Pulmonary artery endothelial cell (primary cell): Measurements from ENCODE around the gene PAK5. TPM values are rescaled to one million over a fixed set of nuclear protein-coding genes. Genes with fewer than 3 reads are reported as not detected.
"Not testable (repeated sequence)": the region's sequence is repeated elsewhere in the genome, so short reads cannot be mapped to it uniquely, and the experiment has no call there.

Experiments
- DNase-seq: peaks from one replicate; pipeline ENCODE4 v3.0.0-alpha.2; 2011; ENCODE audit warnings: low read depth, low spot score
- total RNA-seq: library from RNA; depleted of rRNA; stranded (reverse); fragments of >200 nt; gene quantifications from 2 replicates; pipeline ENCODE4 v1.2.3, GENCODE V29; 2014

Gene PAK5
- total RNA-seq, 1 donor from 2014 or later, result not detected

DNA sequence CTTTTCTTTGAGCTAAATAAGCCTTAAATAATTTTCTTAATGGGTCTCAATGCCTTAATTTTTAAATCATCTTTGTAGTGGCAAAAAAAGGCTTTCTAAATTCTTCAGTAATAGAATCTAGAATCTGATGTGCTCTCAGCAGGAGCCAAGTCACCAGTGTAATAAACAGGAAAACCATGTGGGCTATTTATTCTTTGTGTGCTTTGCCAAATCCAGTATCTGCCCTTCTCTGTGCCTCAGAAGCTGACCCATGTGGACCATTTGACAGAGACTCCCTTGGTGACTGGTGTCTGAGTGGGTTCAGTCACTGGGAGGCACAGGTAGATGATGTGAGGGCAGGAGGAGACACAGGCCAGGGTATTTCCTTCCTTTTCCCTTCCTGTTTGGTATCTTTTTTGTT, 152.9 kb downstream of the PAK5 start:
- no peak for DNase-seq

DNA sequence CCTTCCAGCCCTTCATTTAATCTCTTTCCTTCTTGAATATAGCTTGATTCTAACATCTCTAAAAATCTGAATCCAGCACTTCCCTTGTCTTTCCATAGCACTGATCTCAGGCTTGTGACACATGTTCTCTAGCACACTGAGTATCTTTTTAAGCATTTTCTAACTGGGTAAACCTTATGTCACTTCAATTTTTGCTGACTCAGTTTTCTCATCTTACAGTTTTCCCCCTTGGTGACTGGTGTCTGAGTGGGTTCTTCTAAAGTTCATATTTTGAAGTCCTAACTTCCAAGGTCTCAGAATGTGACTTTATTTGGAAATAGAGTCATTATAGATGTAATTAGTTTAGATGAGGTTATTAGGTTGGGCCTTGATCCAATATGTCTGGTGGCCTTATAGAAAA, 153.9 kb downstream of the PAK5 start:
- DNase-seq, result no peak

DNA sequence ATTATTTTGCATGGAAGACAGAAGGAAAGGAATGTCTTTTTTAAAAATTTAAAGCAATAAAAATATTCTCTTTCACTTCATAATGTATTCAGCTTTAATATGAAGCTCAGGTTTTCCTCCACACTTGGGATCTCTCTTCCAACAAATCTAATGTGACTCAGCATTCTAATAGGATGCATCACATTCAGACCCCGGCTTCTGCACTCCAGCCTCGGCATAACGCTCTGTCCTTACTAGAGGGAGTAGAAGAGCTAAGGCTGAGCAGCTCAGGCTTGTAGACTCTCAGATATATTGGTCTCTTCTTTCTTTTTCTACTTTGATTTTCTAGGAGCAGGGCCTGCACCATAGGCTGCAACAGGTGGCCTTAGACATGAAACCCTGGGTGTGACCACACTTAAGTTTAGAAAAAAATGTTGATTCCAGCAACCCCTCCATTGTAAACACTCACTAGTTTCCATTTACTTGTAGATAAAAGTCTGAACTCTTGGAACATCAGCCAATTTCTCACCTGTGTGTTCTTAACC, 161.7 kb downstream of the PAK5 start:
- DNase-seq, result no peak

DNA sequence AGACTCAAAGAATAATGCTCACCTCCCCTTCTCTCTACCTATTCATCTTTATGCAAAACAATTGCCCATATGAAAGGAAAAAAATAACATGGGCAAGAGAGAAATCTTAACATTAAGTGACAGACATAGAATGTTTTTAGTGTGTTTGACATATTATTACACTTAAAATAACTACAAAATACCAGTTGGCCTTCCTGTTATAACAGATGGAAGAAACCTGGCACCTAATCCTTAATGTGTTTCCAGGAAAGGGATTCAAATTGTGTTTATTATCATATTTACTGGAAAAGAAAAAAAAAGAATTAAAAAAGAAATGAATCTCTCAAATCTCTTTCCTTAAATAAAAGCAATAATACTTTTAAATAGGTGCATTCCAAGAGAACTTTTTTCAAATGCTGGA, 165.9 kb downstream of the PAK5 start:
- no peak for DNase-seq

- DNase-seq, result no peak
Measured at GRCh38 chr20:9672027-9672426, 166.8 kb downstream of the PAK5 start.

DNA sequence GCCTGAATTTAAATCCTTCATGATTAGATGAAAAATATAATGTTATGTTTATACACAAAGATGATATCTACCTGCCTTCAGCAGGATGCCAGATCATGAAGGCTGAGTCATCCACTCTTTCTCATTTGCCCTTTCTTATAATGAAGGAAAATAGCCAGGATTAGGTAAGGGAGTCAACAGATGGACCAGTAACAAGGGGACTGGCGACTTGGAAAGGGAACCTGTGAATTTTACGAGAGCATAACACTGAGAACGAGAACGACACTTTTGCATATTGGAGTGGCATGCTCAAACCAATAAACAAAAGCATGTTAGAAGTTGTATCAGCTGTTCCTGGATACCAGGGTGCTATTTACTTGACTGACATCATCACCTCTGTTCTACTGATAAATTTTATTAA, 170.5 kb downstream of the PAK5 start:
- DNase-seq, result no peak

DNA sequence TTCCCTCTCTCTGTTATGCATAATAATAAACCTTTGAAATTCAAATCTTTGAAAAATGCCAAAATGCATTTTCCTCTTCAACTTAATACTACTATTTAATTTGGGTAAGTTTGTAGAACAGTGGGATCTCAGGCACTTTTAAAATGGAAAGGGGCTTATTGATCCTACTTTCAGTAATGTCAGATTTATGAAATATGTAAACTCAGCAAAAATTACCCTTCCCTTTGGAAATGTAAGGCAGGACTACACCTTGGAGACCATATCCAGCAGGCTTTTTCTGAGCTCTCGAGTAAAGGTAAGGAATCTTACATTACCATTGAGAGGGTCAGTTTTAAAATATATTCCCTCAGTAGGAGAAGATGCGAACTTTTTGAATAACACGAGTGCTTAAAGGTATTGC, 175.5 kb downstream of the PAK5 start:
- no peak for DNase-seq

DNA sequence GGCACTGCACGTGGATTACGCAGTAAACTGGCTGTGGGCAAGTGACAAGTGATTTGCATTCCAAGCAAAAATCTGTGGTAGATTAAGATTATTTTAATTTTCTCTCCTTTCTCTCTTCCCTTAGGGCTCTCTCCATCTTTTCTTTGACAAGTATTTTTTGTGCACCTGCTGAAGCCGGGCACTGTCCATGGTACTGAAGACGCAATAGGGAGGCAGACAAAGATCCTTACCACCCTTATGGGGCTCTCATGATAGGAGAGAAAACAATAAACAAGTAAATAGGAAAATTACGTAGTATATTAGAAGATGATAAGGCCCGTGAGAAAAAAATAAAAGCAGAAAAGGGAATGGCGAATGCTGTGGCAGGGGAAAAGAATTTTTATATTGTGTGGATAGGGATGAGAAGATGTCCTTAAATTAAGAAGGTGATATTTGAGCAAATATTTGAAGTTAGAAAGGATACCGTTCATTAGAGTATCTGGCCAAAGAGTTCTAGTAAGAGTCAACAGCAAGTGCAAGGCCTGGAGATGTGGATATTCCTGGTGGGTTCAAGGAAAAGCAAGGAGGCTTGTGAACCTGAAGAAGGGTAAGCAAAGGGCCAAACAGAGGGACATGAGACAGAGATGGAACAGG, 178.5 kb downstream of the PAK5 start:
- no peak for DNase-seq

DNA sequence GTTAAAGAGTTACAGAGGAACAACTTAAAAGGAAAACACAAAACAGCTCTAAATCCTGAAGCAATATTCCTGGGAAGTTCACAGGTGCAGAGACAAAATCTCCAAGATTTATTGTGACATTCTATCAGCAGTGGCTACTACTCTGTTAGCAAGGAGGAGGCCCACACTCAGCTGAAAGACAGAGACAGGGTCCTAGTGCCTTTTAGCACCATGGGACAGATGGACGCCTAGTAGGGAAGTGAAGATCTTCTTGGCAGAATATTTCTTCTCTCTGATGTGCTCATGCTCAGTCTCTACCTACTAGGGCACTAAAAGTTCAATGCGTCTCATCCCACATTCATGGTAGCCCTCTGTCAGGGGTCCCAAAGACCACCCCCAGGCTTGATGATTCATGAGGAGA, 191.1 kb downstream of the PAK5 start:
- no peak for DNase-seq

DNA sequence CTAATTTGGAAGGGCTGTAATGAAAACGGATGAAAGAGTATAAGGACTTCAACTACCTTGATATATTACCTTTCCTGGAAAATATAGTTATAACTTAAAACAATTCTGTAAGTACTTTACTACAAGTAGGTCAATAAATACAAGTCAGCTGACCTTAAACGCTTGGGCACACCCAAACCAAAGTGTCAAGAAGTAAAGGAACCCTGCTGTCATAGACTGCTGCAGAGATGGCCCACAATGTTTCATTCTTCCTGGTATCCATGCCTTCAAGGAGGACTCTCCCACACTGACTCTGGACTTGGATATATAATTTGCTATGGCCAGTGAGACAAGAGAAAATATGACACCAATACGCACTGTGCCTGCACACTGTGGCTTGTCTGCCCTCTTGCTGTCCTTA, 192.5 kb downstream of the PAK5 start:
- DNase-seq, result no peak

DNA sequence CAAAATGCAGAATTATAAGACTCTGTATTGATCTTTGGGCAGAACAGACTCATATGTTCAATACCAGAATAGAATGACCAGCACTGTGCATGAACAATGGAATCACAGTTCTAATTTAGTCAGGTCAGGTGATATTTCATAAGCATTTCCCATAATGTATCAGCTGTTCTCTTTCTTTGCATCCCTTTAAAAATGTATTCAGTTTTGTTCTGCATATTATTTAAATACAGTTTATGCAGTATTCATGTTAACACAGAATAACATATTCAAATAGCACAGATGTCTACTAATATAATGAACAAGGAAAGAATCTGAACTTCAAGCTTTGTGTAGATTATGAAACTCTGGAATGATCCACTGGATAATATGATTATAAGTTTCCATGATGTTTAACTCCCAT, 196.0 kb downstream of the PAK5 start:
- no peak for DNase-seq

GRCh38 chr20:9641499-9642000, 197.3 kb downstream of the PAK5 start:
- not testable (repeated sequence) for DNase-seq

- DNase-seq, result no peak
Measured at GRCh38 chr20:9637889-9638288, 201.0 kb downstream of the PAK5 start.

- DNase-seq, result no peak
Measured at GRCh38 chr20:9635750-9636149, 203.1 kb downstream of the PAK5 start.

- no peak for DNase-seq
Measured at GRCh38 chr20:9634327-9634726, 204.5 kb downstream of the PAK5 start.

DNA sequence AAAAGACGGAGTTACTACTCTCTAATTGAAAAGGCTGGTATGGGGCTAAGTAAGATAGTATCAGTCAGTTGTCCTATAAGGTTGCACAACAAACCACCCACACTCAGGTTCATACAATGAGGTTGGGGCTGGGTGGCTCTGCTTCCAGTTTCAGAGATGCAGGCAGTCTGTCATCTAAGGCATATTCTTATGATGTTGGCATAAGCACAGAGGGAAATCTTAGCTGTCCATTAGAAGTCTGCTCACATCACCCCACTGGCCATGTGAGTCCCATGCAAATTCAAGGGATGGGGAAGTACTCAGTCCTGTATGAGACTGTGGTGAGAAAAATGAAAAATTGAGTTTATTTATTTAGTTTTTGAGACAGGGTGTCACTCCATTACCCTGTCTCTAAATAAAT, 205.9 kb downstream of the PAK5 start:
- no peak for DNase-seq

- DNase-seq, result no peak
Measured at GRCh38 chr20:9632265-9632664, 206.6 kb downstream of the PAK5 start.

DNA sequence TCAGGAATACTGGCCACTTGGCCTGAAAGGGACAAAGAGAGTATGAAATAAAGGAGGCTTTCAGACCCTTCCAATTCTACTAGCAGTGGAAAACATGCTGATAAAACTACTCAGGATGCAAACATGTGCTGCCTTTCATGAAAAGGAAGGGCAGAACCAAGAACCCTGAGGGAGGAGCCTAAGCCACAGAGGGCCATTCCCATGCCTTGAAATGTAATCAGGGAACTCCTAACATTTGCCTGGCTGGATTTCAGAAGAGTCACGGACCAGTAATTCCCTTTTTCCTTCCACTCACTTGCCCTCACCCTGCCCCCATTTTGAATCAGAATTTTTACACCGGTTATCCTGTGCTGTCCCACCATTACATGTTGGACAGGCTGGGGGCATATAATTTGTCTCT, 208.3 kb downstream of the PAK5 start:
- DNase-seq, result no peak

GRCh38 chr20:9629831-9630230, 209.0 kb downstream of the PAK5 start:
- no peak for DNase-seq

DNA sequence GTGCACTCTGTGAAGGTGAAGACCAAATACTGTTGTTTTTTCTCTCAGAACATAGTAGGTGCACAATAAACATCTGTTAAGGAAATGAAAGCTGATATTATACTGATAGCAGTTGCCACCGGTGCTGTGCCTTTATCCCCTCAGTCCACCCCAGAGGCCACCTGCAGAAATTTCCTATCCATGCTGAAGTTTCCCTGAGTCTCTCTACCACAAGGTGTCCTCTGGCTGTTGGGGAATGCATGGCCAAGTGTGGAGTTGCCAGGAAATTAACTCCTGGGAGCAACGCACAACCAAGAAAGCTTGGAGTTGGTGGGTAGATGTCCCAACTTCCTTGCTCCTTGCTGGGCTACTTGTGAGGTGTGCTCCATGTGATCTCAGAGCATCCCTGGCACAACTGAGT, 210.3 kb downstream of the PAK5 start:
- no peak for DNase-seq

DNA sequence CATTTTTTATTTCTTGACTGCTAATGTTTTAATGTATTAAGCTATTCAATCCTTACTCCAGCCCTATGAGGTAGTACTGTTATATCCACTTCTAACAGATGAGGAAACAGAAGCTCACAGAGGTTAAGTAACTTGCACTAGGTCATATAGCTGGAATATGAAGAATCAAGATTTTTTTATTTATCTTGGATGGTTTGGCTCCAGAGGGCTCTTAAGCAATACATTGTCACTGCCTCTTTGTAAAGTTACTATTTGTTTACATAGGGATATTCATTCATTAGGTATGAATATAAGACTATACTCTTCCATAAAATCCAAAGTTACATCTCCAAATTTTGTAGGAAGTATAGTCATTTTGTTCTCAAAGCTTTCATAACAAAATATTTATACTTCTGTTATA, 210.7 kb downstream of the PAK5 start:
- no peak for DNase-seq

GRCh38 chr20:9627219-9627618, 211.7 kb downstream of the PAK5 start:
- no peak for DNase-seq

DNA sequence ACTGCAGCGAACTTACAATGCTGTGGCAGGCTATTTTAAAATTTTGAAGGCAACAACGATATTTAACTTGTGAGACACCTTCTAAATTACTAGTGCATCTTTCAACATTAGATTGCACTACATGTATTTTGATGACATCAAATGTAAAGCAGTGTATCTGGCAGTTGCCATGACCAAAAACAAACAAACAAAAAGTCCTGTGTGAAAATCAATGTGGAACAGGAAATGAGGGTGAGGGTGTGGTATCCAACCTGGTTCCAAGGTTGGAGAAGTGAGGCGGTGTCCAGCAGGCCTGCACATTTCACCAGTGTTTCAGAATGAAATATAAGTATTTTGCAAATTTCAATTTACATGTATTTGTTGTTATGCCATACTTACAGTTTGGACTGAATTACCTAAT, 212.5 kb downstream of the PAK5 start:
- DNase-seq, result no peak

DNA sequence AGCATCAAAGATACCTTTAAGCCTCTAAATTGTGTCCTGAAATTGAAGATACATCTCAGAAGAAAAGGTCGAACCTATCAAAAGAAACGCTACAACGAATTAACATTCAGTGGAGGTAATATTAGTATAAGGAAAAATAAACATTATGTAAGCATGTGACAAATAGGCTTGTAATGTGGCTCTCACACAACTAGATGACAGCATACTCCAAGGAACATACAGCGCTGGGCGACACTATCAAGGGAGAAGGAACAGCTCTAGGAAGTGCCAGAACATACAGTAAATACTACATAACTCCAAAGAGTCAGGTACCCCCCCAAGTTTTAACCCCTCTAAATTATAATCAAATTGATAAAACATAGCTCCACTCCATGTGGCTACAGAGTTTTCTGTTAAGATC, 220.9 kb downstream of the PAK5 start:
- no peak for DNase-seq
